Endothelial cell of umbilical vein (primary cell): Measurements from ENCODE around the gene DNAJB13. TPM values are rescaled to one million over a fixed set of nuclear protein-coding genes. Genes with fewer than 3 reads are reported as not detected.

Experiments
- BruUV-seq: library from RNA; stranded (reverse); fragments of 400-500 nt; replicated peaks from 2 replicates; lab custom pipeline; 2021; lab: Mats Ljungman, UMichigan
- CTCF ChIA-PET: fragments of 300-600, 350-600 bp; sonication (Branson Sonifier 250); formaldehyde crosslinking; loops from one replicate; lab custom pipeline; 2021; ENCODE audit warnings: antibody characterized with exemption, inconsistent platforms; lab: Charles Lee
- POLR2A ChIA-PET: fragments of 300-600, 350-600 bp; sonication (Branson Sonifier 250); formaldehyde crosslinking; loops from one replicate; lab custom pipeline; 2021; ENCODE audit warnings: antibody characterized with exemption, inconsistent platforms; lab: Charles Lee
- DNase-seq: peaks from one replicate; pipeline ENCODE4 v3.0.0-alpha.2; 2011; ENCODE audit warnings: low read depth, low spot score
- FAIRE-seq: peaks from 2 replicates; lab custom pipeline; 2011; peaks lifted over from hg19 to GRCh38; lab: Jason Lieb, UNC
- H2AFZ ChIP-seq: 2 replicates; pipeline ENCODE4 v1.6.0; 2012; ENCODE audit warnings: low read depth, low read length, control low read depth, inconsistent platforms
- H3K27ac ChIP-seq: 2 replicates; pipeline ENCODE4 v1.5.1; 2011; ENCODE audit warnings: low read depth, mild to moderate bottlenecking, control low read depth, low read length, moderate library complexity; ENCODE audit not compliant: insufficient read depth
- H3K27me3 ChIP-seq, 2 experiments: 2 replicates each; pipeline versions ENCODE4 v1.6.0 to v1.6.1; 2011; ENCODE audit warnings: low read length in 2 of 2, mixed read lengths in 1 of 2; ENCODE audit not compliant: control insufficient read depth in 2 of 2, insufficient read depth in 2 of 2
- H3K36me3 ChIP-seq, 2 experiments: 2 replicates in 1 of 2; 3 replicates in 1 of 2; pipeline ENCODE4 v1.5.1; 2011; ENCODE audit warnings: low read length in 2 of 2, mild to moderate bottlenecking in 1 of 2, moderate library complexity in 1 of 2; ENCODE audit not compliant: control insufficient read depth in 2 of 2, insufficient read depth in 2 of 2; ENCODE audit errors: extremely low read depth in 1 of 2
- H3K4me1 ChIP-seq: 3 replicates; pipeline ENCODE4 v1.5.1; 2011; ENCODE audit warnings: mild to moderate bottlenecking, low read length; ENCODE audit not compliant: control insufficient read depth, insufficient read depth; ENCODE audit errors: extremely low read depth
- H3K4me2 ChIP-seq: 2 replicates; pipeline ENCODE4 v1.6.1; 2011; ENCODE audit warnings: low read length, control low read depth, mixed read lengths; ENCODE audit not compliant: insufficient read depth
- H3K4me3 ChIP-seq, 3 experiments: fragments of 200-600 bp in 1 of 3; sonication (generic), shearing (Covaris generic) in 1 of 3; replicated peaks in 1 of 3; 2 replicates each; pipeline ENCODE4 v1.5.1; 2011 to 2016; ENCODE audit warnings: control low read depth in 3 of 3, low read length in 3 of 3, mild to moderate bottlenecking in 2 of 3, inconsistent platforms in 1 of 3, low read depth in 1 of 3, moderate library complexity in 1 of 3; ENCODE audit not compliant: insufficient read depth in 1 of 3
- H3K79me2 ChIP-seq: 2 replicates; pipeline ENCODE4 v1.6.0; 2012; ENCODE audit warnings: low read length, inconsistent platforms; ENCODE audit not compliant: control insufficient read depth, insufficient read depth
- H3K9ac ChIP-seq: replicated peaks from 2 replicates; pipeline ENCODE3; 2011; ENCODE audit warnings: low read length, control low read depth; ENCODE audit not compliant: insufficient read depth; ENCODE audit errors: extremely low read depth
- H3K9me1 ChIP-seq: replicated peaks from 3 replicates; pipeline ENCODE4 v1.6.0; 2011; ENCODE audit warnings: mild to moderate bottlenecking, low read length; ENCODE audit not compliant: control insufficient read depth, insufficient read depth; ENCODE audit errors: extremely low read depth
- H3K9me3 ChIP-seq: replicated peaks from 2 replicates; pipeline ENCODE4 v1.5.1; 2012; ENCODE audit warnings: low read length, inconsistent platforms; ENCODE audit not compliant: control insufficient read depth, insufficient read depth
- H4K20me1 ChIP-seq: replicated peaks from 2 replicates; pipeline ENCODE3; 2011; ENCODE audit warnings: mild to moderate bottlenecking, low read length; ENCODE audit not compliant: control insufficient read depth, insufficient read depth; ENCODE audit errors: extremely low read depth
- CTCF ChIP-seq, 2 donors: IDR thresholded peaks; 1 replicate in 1 of 2; 2 replicates in 1 of 2; pipeline ENCODE4 v1.5.1; 2011; ENCODE audit warnings: low read length in 2 of 2, mild to moderate bottlenecking in 2 of 2, moderate library complexity in 2 of 2, control low read depth in 1 of 2, inconsistent platforms in 1 of 2, low read depth in 1 of 2; ENCODE audit not compliant: insufficient read depth in 1 of 2; ENCODE audit errors: extremely low read depth in 1 of 2
- EZH2 ChIP-seq: IDR thresholded peaks from 2 replicates; pipeline ENCODE4 v1.6.1; 2012; ENCODE audit warnings: borderline replicate concordance, low read depth, mild to moderate bottlenecking, moderate library complexity, low read length, inconsistent platforms; ENCODE audit not compliant: severe bottlenecking
- FOS ChIP-seq: IDR thresholded peaks from 2 replicates; pipeline ENCODE4 v1.6.1; 2011; ENCODE audit warnings: mild to moderate bottlenecking, low read length, moderate library complexity, borderline replicate concordance; ENCODE audit not compliant: insufficient read depth
- GATA2 ChIP-seq: IDR thresholded peaks from 2 replicates; pipeline ENCODE4 v1.7.0; 2011; ENCODE audit warnings: low read depth, mild to moderate bottlenecking, moderate library complexity, mixed read lengths, low read length; ENCODE audit not compliant: insufficient read length, insufficient read depth
- JUN ChIP-seq: IDR thresholded peaks from 2 replicates; pipeline ENCODE4 v1.6.1; 2011; ENCODE audit warnings: borderline replicate concordance, low read depth; ENCODE audit not compliant: insufficient read length, insufficient read depth
- MAX ChIP-seq: IDR thresholded peaks from 2 replicates; pipeline ENCODE4 v1.6.1; 2011; ENCODE audit not compliant: insufficient read depth, insufficient read length
- MYC ChIP-seq: IDR thresholded peaks from one replicate; pipeline ENCODE4 v1.6.1; 2011; ENCODE audit warnings: mild to moderate bottlenecking, low read depth, low read length
- POLR2A ChIP-seq: IDR thresholded peaks from 2 replicates; pipeline ENCODE4 v1.6.1; 2012; ENCODE audit warnings: low read depth, mild to moderate bottlenecking, control low read depth, low read length
- POLR2AphosphoS5 ChIP-seq: IDR thresholded peaks from 2 replicates; pipeline ENCODE4 v1.6.1; 2012; ENCODE audit warnings: low read depth, mild to moderate bottlenecking, control low read depth, low read length, moderate library complexity; ENCODE audit not compliant: insufficient read depth
- dilution Hi-C: fragments of 300-500 bp; cut with MboI; formaldehyde crosslinking; loops from one replicate; pipeline ENCODE4 v1.15.0; 2019; ENCODE audit warnings: low sequenced_read_pairs; ENCODE audit not compliant: extremely low pct_ligation_motif_present
- intact Hi-C: fragments of 100-400 bp; cut with micrococcal nuclease; formaldehyde crosslinking; loops from one replicate; pipeline ENCODE4 v1.10.0; 2022
- polyA plus RNA-seq, 4 experiments: library from polyadenylated mRNA; depleted of rRNA in 3 of 4; stranded (reverse) in 3 of 4; unstranded in 1 of 4; fragments of >200 nt; gene quantifications; 2 replicates each; pipeline versions ENCODE4 v1.2.1 to v1.2.3, GENCODE V29; 2011 to 2012; ENCODE audit warnings: missing spikeins in 1 of 4
- total RNA-seq: library from RNA; stranded (reverse); gene quantifications from 2 replicates; pipeline ENCODE4 v1.2.3, GENCODE V29; 2021

The DNAJB13 gene
- total and polyA plus RNA-seq, 2 donors (not counting 3 experiments of a cell fraction or from before 2014, with no cell fraction given) = 0.07 to 0.46 TPM

- FAIRE-seq (no peak), DNase-seq (no peak)
- H3K9ac ChIP-seq = no peak overlapping the region
- H2AFZ ChIP-seq = no peak overlapping the region
- TF ChIP-seq GATA2 (no peak), EZH2 (no peak), POLR2A (no peak), CTCF (IDR thresholded peaks at IDR 0.05; ENCODE audit: extremely low read depth in 1 of 2, insufficient read depth in 1 of 2, low read depth in 1 of 2, low read length in 2 of 2) (no peak)
- H3K4me3 ChIP-seq = no peak overlapping the region
- H3K9me3 ChIP-seq = no peaks in the 10 kb centered on the region
- intact Hi-C loops (no loop called here), dilution Hi-C loops (no loop called here)
- H3K79me2 ChIP-seq = no peaks in the 10 kb centered on the region
- no TSS peak for BruUV-seq
- no peaks in the 10 kb centered on the region for H3K9me1 ChIP-seq
- H4K20me1 ChIP-seq = no peaks in the 10 kb centered on the region
- peaks cover 0 to under 1% of the 10 kb centered on the region in 2 experiments for H3K36me3 ChIP-seq
- H3K4me1 ChIP-seq = no peaks in the 10 kb centered on the region
- ChIA-PET CTCF (interaction anchor here (1.7 kb wide), 1 partner anchor 7 kb away, joined by 4 read pairs; no protein-coding TSS in a partner anchor), POLR2A (no interaction called here)
- no peak overlapping the region for H3K27ac ChIP-seq
- no peaks in the 10 kb centered on the region for H3K27me3 ChIP-seq
- H3K4me2 ChIP-seq = no peak overlapping the region
Observed at GRCh38 chr11:73971175-73971719, 20.4 kb downstream of the DNAJB13 start.

GRCh38 chr11:73972187-73972586 lies 21.4 kb downstream of the DNAJB13 start:
- dilution Hi-C loops = no loop called here
- CTCF ChIA-PET = interaction anchor here (0.6 to 1.7 kb wide), 2 partner anchors 8 to 22 kb away, joined by 3 to 4 read pairs; no protein-coding TSS in a partner anchor
- no peak for DNase-seq
- no peaks in the 10 kb centered on the region for H4K20me1 ChIP-seq
- intact Hi-C loops = no loop called here
- no peak overlapping the region for H3K4me2 ChIP-seq
- H3K79me2 ChIP-seq = no peaks in the 10 kb centered on the region
- no peak overlapping the region for H3K9ac ChIP-seq
- H3K27me3 ChIP-seq = no peaks in the 10 kb centered on the region
- H3K4me3 ChIP-seq = no peak overlapping the region
- no TSS peak for BruUV-seq
- peaks cover 0 to 6% of the 10 kb centered on the region in 2 experiments for H3K36me3 ChIP-seq
- no peaks in the 10 kb centered on the region for H3K9me1 ChIP-seq
- TF ChIP-seq MYC = no peak
- no peak for TF ChIP-seq JUN
- TF ChIP-seq POLR2AphosphoS5 = no peak
- TF ChIP-seq CTCF (IDR thresholded peaks at IDR 0.05; ENCODE audit: extremely low read depth in 1 of 2, insufficient read depth in 1 of 2, low read depth in 1 of 2, low read length in 2 of 2) = no peak
- TF ChIP-seq FOS = no peak
- TF ChIP-seq MAX = no peak
- TF ChIP-seq EZH2 = no peak
- no peak for TF ChIP-seq GATA2
- no peak for TF ChIP-seq POLR2A
- H3K9me3 ChIP-seq = no peaks in the 10 kb centered on the region
- no peak for FAIRE-seq
- H2AFZ ChIP-seq = no peak overlapping the region
- no peak overlapping the region for H3K27ac ChIP-seq
- POLR2A ChIA-PET = interaction anchor here (0.5 kb wide), 1 partner anchor 173 kb away, joined by 4 read pairs; no protein-coding TSS in a partner anchor
- no peaks in the 10 kb centered on the region for H3K4me1 ChIP-seq
